ENCODE results near the gene STKLD1.
"Not testable (repeated sequence)": the region's sequence is repeated elsewhere in the genome, so short reads cannot be mapped to it uniquely, and the experiment has no call there.

Gene STKLD1

GRCh38 chr9:133389025-133389557 lies 12.9 kb downstream of the STKLD1 start:
- DNase-seq = no peak

DNA sequence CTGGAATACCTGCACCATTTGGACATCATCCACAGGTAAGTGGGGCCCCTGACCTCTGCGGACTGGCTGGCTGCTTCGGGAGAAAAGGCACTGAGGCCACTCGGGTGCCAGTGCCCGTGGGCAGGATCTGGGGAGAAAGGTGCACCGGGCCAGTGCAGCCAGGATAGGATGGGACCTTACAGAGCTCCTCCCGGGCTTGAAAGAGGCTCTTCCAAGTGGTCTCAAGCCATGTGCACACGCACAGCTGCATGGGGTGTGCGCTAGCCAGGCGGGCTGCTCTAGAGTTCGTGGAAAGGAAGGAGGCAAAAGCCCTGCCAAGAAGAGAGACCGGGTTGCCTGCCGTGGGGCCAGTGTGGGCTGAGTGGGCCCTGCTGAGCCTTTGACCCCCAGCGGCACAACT lies 13.4 kb downstream of the STKLD1 start:
- DNase-seq = no peak

DNA sequence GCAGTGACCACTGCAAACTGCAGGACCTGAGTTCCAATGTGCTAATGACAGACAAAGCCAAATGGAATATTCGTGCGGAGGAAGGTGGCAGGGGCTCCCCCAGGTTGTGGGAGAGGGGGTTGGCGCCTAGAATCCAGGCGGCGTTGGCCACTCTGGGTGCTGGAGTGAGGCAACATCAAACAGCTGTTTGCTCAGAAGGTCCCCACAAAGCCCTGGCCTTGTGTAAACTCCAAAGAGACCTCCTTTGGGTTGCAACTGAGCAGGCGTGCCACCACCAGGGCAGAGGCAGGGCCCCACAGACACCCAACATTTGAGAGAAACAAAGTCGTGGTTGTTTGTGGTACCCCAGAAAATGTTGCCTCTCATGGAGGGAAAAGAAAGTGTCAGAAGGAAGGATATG lies 14.5 kb downstream of the STKLD1 start:
- DNase-seq = no peak

GRCh38 chr9:133391449-133391848 lies 15.3 kb downstream of the STKLD1 start:
- not testable (repeated sequence) for DNase-seq

- DNase-seq = not testable (repeated sequence)
These were observed 16.1 kb downstream of the STKLD1 start for GRCh38 chr9:133392308-133392707.

- DNase-seq = no peak
These were observed 17.2 kb downstream of the STKLD1 start for GRCh38 chr9:133393399-133393798.

- DNase-seq = no peak
These were observed 18.6 kb downstream of the STKLD1 start for GRCh38 chr9:133394687-133395271.

DNA sequence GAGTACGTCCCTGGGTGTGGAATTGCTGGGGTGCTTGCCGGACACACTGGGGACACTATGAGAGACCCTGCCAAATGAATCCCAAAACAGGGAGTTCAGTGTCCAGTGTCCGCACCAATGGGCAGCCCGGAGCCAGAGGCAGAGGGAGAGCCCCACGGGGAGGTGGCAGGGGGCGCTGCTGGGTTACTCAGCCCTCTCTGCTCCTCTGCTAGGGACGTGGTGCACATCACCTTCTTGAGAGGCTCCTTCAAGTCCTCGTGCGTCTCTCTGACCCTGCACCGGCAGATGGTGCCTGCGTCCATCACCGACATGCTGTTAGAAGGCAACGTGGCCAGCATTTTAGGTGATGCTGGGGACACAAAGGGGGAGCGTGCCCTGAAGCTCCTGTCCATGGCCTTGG lies 20.8 kb downstream of the STKLD1 start:
- DNase-seq = no peak

- no peak for DNase-seq
These were observed 21.2 kb downstream of the STKLD1 start for GRCh38 chr9:133397370-133397769.

DNA sequence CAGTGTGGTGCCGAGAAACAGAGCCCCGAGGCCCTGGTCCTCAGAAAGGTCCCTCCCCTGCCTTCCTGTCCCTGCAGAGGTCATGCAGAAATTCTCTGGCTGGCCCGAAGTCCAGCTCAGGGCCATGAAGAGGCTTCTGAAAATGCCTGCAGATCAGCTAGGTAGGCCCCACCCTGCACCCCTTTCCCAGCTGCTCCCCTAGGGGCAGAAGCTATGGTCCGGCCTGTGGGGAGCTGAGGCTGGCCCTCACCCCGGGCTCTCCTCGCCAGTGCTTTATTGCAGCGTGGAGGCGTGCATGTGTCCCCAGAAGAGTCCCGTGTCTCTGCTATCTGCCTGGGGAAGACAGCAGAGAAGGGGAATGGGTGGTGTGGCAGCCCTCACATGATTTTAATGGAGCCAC lies 21.7 kb downstream of the STKLD1 start:
- no peak for DNase-seq

GRCh38 chr9:133400292-133400691 lies 24.1 kb downstream of the STKLD1 start:
- DNase-seq = no peak

GRCh38 chr9:133401588-133401987 lies 25.4 kb downstream of the STKLD1 start:
- DNase-seq = no peak

DNA sequence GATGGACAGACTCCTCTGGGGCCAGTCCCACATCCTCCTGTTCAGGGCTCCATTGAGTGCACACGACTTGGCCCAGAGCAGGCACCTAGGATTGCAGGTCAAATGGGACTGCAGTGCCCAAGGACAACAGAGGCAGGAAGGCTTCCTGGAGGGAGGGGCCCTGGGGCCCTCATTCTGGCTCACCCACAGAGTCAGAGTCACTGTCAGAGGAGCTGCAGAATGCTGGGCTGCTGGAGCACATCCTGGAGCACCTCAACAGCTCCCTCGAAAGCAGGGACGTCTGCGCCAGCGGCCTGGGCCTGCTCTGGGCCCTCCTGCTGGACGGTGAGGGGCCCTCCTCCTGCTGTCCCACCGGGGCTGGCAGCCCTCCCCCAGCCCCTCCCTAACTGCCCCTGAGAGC lies 26.5 kb downstream of the STKLD1 start:
- DNase-seq = no peak

DNA sequence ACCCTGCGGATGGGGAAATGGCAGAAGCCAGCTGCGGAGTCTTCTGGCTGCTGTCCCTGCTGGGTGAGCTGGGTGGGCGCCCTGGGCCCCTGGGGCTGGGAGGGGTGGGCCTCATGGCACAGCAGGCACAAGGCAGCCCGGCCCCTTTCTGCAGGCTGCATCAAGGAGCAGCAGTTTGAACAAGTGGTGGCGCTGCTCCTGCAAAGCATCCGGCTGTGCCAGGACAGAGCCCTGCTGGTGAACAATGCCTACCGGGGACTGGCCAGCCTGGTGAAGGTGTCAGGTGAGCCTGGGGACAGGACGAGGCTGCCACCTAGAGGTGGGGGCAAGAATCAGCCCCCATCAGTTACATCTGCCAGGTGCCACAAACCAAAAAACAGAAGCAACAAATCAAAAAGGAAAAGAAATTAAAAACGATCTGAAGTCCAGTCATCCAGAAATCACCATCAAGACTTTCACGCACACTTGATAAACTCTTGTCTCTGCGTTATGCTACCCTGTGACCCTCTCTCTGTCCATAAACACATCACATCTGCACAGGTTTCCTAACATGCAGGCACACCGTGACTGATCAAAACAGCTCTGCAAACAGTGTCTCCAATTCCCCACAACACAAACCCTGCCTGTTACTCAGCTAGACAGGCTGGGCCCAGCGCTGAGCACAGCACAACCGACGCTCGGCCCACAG lies 27.7 kb downstream of the STKLD1 start:
- peak; percentile 39 for DNase-seq

DNA sequence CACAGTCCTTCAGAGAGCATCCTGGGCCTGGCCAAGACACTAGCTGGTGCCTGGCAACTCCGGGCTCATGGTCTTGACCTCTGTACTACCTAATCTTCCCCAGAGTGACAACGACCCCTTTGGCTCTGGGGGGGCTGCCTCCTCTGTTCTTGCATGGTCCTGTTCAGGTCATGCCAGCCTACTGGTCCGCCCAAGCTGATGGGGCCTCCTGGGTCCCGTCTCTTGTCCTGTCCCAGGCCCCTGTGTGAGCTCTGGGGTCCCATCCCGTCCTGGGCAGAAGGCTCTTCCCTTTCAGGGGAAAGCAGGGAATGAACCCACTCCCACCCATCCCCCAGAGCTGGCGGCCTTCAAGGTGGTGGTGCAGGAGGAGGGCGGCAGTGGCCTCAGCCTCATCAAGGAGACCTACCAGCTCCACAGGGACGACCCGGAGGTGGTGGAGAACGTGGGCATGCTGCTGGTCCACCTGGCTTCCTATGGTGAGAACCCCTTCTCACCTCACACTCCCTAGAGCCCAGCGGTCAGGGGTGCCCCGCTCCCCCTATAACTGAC lies 28.4 kb downstream of the STKLD1 start:
- DNase-seq = no peak

DNA sequence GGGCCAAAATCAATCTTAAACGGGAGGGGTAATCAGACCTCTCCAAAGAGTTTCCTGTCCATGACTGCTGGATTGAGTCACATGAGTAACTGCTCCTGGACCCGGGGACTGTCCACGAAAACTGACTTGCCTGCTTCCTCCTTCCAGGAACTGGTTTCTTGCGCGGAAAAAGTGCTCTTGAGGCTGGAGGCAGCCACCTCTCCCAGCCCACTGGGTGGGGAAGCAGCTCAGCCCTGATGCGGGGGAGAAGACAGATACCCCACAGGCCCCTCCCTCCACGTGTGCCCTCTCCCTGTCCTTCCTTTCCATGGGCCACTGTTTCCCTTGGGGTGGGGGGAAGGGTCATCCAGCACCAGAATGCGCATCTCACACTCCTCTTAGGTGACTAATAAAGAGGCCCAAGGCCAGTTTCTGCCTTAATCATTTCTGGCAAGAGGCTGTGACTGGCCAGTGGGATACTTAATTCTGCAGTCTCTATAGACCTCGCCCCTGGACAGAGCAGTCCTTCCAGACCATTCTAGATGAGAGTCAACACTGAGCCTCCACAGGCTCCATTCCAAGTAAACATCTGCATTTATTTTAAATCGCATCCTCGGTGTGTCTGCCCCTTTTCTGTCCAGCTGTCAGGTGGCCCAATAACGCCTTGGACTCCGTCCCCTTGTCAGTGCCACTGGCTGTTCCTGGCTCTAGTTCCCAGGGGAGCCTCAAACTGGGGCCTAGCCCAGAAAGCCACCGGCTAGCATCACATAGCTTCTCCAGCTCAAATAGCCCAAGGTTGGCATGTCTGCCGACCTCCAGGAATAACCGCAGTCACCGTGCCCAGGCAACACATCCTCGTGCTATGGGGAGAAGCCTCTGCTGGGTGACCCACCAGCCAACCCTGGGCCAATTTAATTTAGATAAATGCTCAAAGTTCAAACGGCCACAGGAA lies 29.6 kb downstream of the STKLD1 start:
- DNase-seq = no peak

GRCh38 chr9:133406480-133407307 lies 30.5 kb downstream of the STKLD1 start:
- DNase-seq = peak; percentile 40

GRCh38 chr9:133408042-133408441 lies 31.9 kb downstream of the STKLD1 start:
- DNase-seq = no peak

- no peak for DNase-seq
These were observed 39.0 kb downstream of the STKLD1 start for GRCh38 chr9:133415170-133415569.

DNA sequence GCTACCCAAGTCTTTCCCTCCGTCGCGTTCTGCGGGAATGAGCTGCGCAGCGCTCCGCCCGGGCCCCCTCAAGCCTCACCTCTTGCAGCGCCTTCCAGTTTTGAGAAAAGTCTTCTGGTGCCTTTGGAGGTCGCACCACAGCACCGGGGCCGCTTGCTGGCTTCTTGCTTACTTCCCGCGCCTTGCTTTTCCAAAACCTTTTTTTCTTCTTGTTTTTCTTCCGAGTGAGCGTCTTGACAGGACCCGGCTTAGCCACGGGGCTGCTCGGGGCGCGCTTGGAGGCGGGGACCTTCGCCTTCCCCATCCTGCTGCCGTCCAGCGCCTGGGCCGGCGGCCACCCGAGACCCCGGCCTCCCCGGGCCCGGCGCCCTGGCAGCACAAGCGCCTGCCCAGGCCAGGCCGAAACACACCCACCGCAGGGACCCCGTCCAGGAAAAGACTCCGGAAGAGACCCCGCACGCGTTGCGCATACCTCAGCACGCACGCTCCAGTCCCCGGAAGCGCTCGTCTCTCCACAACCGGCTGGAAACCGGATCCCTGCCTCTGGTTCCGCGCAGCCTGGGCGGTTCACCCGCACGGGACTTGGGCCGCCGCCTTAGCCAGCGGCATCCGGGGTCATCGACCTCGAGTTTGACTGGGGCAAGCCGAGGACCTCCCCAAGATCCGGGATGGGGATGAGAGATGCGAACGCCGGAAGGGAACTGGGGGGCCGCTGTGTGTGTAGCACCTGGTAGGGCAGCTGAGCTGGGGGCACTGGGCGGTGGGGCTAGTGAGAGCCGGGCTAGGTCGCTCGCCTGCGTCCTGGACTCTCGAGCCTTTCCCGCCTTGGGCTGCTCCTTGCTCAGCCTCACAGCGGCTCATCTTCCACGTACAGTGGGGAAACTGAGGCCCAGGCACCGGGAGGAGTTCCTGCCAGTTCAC lies 41.6 kb downstream of the STKLD1 start, which contains the start of gene REXO4:
Gene REXO4, minus strand, starts transcription at position 470 of the 921 bp plus-strand sequence. Its CDS starts 166 bp downstream, at position 304.
- DNase-seq = peak; percentile 85

- DNase-seq = no peak
These were observed 42.8 kb downstream of the STKLD1 start for GRCh38 chr9:133419005-133419404.
